Fibroblast of upper back skin (primary cell): Measurements from ENCODE around the gene STAT6.

Source experiments
- DNase-seq: peaks from one replicate; pipeline ENCODE4 v3.0.0-alpha.2; 2013

Gene STAT6

GRCh38 chr12:57098546-57098945 lies 12.6 kb downstream of the STAT6 start:
- DNase-seq = no peak

DNA sequence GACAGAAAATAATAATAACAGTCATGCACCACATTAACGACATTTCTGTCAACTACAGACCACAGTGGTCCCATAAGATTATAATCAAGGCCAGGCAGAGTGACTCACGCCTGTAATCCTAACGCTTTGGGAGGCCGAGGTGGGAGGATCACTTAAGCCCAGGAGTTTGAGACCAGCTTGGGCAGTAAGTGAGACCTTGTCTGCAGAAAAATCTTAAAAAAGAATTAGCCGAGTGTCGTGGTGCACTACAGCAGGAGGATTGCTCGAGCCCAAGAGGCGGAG lies 13.7 kb downstream of the STAT6 start:
- DNase-seq = no peak

DNA sequence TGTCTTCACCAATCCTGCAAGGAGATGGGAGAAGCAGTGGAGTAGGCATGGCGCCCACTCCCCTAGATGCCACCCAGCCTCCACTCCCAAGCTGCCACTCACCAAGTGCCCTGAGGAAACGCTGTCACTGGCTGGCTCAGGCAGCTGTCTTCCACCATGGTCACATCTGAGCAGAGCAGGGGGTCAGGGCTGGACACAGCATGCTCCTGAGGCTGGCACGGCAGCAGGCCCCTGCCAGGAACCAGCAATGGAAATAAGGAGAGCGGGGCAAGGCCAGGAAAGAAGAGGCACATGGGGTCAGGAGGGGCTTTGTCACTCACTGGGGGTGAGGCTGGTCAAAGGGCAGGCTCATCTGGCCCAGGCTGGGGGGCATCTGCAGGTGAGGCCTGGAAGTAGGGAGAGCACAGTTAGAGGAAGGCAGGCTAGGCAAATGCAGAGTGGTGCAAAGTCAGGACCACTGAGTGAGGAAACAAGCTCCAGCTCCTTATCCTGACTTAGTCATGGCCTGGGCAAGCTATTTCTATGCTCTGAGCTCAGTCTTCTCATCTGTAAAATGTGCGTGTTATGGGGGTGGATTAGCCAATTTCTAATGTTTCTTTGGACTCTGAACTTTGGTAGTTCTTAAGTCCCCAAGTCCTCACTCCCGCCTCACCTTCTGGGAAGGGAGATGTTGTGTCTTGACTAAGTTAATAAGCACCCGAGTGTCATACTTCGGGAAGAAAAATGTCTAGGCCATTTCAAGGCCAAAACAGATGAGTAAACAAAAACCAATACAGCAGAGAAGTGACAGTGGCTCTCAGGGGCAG lies 14.2 kb downstream of the STAT6 start:
- no peak for DNase-seq

DNA sequence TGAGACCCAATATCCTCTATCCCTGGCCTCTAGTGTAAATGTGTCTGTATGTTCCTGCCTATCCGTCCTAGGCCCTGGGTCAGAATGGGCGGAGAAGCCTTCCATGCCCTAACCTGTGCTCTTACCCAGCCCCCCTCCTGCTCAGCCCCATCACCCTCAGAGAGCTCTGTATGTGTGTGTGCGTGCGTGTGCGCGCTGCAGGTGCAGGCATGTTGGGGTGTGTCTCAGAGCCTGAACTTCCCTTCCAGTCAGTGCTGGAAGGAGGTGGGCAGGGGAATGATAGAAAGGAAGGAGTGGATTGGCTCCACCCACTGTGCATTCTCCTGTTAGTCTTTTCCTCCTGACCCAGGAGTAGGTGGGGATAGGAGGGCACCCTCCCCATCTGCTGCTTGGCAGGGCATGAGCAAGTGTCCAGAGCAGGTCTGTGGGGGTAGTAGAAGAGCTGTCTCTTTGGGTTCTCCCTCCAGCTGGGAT lies 15.0 kb downstream of the STAT6 start:
- no peak for DNase-seq

GRCh38 chr12:57095440-57095839 lies 15.7 kb downstream of the STAT6 start:
- DNase-seq = no peak

- no peak for DNase-seq
These were observed 16.7 kb downstream of the STAT6 start for GRCh38 chr12:57094208-57095160.

DNA sequence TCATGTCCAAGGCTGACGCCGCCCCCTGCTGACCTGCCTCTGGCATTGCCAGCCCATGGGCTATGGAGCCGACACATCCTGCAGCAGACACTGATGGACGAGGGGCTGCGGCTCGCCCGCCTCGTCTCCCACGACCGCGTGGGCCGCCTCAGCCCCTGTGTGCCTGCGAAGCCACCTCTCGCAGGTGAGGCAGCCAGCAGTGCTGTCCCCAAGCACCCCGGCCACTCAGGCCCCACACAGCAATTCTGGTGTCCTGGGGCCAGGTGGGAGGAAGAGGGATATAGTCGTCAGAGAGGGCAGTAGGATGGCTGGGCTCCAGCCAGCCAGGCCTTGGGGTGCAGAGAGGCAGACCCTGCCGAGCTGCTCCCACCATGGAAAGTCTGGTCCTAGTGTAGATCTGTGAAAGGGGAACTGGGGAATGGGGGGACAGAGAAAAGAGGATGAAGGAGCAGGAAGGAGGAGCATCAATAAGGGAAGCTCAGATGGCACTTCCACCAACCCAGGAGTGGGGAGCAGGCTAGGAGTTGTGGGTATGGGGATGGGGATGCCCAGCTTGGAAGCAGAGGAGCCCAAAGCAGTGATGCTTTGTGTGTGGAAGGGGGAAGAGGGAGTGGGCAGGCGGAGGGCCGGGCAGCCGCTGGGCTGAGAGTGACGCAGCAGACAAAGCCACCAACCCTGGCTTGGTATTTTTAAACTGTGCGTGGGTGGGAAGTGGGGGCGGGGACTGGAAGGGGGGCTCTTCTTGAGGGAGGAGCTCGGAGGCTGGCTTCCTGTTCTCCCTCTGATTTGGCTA lies 17.6 kb downstream of the STAT6 start:
- peak; percentile 85 for DNase-seq

DNA sequence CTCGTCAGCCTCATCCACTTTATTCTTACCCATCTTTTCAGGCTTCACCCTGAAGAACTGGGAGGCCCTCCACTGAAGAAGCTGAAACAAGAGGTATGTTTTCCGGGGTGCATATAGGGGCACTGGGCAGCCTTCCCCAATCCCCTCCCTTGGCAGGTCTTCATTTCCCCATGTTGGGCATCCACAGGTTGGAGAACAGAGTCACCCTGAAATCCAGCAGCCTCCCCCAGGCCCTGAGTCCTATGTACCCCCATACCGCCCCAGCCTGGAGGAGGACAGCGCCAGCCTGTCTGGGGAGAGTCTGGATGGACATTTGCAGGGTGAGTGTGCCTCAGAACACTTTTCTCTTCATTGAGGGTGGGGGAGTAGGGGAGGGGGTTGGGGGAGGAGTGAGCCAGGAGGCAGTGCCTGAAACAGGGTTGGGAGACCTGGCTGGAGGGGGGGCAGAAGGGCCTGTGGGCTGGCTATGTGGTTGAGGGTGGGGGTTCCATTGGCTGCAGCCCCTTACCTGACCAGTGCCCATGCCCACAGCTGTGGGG lies 18.2 kb downstream of the STAT6 start:
- no peak for DNase-seq

DNA sequence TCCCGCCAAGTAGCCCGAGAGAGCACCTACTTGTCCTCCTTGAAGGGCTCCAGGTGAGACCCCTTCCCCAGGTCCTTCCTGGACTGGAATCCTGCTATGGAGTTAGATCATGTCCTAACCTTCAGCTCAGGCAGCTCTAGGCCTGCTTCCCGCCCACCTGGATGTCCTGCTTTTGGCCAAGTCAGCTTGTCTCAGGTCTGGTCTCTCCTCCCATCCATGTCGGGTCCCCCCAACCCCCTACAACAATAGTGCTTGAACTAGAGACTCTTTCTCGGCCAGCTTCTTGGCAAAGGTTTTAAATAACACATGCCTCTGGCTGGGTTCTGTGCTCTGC lies 18.7 kb downstream of the STAT6 start:
- no peak for DNase-seq

DNA sequence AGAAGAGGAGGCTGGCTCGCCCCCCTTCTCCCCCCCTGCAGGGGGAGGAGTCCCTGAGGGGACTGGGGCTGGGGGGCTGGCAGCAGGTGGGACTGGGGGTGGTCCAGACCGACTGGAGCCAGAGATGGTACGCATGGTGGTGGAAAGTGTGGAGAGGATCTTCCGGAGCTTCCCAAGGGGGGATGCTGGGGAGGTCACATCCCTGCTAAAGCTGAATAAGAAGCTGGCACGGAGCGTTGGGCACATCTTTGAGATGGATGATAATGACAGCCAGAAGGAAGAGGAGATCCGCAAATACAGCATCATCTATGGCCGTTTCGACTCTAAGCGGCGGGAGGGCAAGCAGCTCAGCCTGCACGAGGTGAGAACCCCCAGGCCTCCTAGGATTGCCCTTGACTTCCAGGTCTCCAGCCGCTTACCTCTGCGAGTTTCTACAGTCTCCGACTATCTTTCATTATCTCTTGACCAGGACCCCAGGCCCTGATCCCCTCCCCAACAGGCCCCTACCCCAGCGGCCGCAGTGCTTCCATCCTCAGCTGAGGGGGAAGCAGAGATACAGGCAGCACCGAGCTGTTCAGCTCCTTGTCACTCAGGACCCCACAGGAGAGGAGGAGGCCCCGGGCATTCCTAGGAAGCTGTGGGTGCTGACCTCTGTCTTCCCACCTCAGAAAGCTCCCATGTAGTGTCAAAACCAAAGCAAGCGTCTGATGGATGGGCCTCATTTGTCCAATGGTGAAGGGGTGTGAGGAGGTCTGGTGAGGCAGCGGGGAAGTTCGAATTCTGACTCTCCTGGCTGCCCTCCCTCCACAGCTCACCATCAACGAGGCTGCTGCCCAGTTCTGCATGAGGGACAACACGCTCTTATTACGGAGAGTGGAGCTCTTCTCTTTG lies 19.3 kb downstream of the STAT6 start:
- DNase-seq = no peak

DNA sequence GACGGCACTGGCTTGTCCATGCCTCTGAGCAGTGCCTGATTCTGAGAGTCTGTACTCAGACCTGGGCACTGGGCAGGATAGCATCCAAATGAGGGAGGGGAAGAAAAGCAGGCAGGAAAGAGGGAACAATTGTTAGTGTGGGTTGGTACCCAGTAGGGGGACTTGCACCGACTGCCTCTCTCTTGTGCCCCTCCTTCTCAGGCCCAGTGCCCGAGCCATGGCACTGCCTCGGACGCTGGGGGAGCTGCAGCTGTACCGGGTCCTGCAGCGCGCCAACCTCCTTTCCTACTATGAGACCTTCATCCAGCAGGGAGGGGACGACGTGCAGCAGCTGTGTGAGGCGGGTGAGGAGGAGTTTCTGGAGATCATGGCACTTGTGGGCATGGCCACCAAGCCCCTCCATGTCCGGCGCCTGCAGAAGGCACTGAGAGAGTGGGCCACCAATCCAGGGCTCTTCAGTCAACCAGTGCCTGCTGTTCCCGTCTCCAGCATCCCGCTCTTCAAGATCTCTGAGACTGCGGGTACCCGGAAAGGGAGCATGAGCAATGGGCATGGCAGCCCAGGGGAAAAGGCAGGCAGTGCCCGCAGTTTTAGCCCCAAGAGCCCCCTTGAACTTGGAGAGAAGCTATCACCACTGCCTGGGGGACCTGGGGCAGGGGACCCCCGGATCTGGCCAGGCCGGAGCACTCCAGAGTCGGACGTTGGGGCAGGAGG lies 20.1 kb downstream of the STAT6 start:
- DNase-seq = no peak

DNA sequence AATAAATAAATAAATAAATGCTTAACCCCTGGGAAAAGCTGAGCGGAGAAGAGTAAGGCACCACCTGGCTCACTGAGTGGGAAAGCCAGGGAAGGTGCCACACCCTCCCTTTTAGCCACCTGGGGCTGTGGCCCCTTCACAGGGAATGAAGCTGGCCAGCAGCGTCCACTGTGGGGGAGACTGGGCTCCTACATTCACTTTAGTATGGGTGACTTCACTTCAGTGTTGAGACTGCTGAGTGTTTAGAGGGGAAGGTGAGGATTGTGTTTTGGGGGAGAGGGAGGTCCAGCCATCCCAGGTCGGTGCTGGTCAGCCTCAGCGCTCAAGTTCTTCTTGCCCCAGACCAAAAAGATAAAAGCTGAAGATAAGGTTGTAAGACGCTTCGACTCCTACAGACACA lies 20.7 kb downstream of the STAT6 start:
- DNase-seq = no peak

- DNase-seq = peak; percentile 61
These were observed 21.6 kb downstream of the STAT6 start for GRCh38 chr12:57089271-57090245.

- peak; percentile 96 for DNase-seq
These were observed 22.6 kb downstream of the STAT6 start, which contains the start of gene NAB2 for GRCh38 chr12:57088354-57089270. Gene NAB2 (plus strand): TSS chr12:57089114. CDS start chr12:57089272, 158 bp downstream.

DNA sequence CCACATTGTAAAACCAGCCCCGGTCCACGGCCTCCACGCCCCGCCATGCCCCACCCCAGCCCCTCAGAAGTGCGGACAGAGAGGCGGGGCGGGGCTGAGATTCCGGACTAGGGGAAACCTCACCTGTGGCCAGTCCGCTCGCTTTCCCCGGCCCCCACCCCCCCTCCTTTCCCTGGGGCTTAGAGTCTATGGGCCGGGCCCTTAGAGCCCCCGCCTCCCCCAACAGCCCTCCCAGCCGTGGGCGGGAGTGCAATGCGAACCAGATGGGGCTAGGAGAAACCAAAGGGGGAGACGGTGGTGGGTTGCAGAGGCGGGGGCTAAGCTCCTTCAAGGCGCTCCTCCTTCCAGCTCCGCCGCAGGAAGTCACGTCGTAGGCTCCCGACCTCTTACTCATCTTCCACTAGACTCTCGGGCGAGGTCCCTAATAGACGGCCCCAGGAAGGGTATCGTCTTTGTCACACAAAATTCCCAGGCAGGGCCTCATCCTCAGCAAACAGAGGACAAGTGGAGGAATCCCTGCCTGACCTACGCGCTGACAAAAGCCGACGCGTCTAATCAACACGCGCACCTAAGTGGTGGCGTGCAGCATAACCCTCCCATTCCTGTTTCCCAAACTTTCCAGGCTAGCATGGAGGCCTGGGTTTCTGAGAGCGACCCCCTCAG lies 23.3 kb downstream of the STAT6 start:
- DNase-seq = peak; percentile 98

DNA sequence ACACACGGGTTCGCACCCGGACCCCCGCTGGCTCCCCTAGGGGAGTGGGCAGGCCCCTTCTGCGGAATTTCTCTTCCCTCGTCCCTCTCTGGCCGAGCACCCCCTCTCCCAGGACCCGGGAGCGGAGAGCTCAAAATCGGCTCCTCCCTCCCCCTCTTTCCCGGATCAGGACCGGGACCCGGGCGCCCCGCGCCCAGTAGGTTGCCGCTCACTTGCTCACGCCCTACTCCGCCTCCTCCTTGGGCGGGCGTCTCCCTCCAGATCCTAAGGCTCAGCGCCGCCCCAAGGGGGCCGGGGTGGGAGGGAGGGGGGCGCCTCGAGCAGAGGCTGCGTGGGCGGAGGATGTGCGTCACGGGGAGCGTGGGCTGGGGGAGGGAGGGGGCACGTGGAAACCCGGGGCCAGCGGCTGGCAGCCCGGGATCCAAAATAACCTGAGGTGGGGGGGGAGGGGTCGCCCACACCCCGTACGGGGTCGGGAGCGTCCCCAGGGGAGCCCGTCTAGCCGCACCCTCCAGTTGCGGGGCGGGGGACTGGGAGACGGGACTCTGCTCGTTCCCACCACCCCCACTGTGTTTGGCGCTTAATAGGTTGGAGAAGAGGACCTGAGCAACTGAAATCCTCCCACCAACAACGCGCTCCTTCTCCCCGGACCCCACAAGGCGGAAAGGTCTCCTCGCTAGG lies 24.0 kb downstream of the STAT6 start:
- peak; percentile 89 for DNase-seq

DNA sequence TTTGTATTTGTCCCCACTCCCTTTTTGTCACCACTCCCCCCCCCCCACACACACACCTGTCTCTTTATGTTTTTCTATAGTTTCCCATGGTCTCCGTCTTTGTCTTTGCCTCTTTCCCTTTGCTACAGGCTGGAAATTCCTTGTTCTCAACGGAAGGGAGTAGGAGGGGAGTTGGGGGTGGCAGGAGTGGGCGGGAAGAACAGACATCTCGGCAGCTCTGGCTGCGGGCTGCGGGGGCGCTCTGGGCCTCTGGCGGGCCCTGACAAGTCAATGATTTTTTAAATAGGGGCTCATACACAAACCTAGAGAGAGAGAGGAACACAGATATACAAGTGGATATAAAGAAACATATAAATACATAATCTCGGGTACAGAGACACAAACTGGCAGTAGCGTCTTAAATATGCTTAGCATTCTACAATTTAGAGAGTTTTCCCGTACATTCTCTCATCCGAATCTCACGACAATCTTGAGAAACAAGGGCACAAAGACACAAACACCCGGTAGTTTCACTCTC lies 24.6 kb downstream of the STAT6 start:
- peak; percentile 79 for DNase-seq
